RWPE2 (cell line): ENCODE results near the gene USP44.

Source experiments
- ATAC-seq: fragments of 200-7000 bp; cut with Tn5 transposase; 3 replicates; pipeline ENCODE4 v1.9.1; 2021; ENCODE audit warnings: low read depth
- DNase-seq: peaks from one replicate; pipeline ENCODE4 v3.0.0-alpha.2; 2020; ENCODE audit warnings: low spot score
- H3K27ac ChIP-seq: fragments of 450-650 bp; 2 replicates; pipeline ENCODE4 v1.5.1; 2017; ENCODE audit warnings: mild to moderate bottlenecking; ENCODE audit not compliant: poor library complexity, severe bottlenecking
- H3K27me3 ChIP-seq: fragments of 250-450 bp; sonication (Bioruptor Pico); 2 replicates; pipeline ENCODE4 v1.5.1; 2021; ENCODE audit warnings: mild to moderate bottlenecking, moderate library complexity; ENCODE audit not compliant: insufficient read depth, poor library complexity, severe bottlenecking
- H3K36me3 ChIP-seq: fragments of 250-450 bp; sonication (Bioruptor Pico); 2 replicates; pipeline ENCODE4 v1.5.1; 2020; ENCODE audit warnings: low read depth, mild to moderate bottlenecking, moderate library complexity
- H3K4me1 ChIP-seq: fragments of 250-450 bp; sonication (Bioruptor Pico); 2 replicates; pipeline ENCODE4 v1.5.1; 2021; ENCODE audit warnings: mild to moderate bottlenecking, moderate library complexity; ENCODE audit not compliant: insufficient read depth, poor library complexity, severe bottlenecking
- H3K4me3 ChIP-seq: fragments of 250-450 bp; sonication (Bioruptor Pico); 2 replicates; pipeline ENCODE4 v1.5.1; 2021; ENCODE audit warnings: mild to moderate bottlenecking, moderate library complexity; ENCODE audit not compliant: severe bottlenecking
- H3K9me3 ChIP-seq: fragments of 250-450 bp; sonication (Bioruptor Pico); 2 replicates; pipeline ENCODE4 v1.5.1; 2021; ENCODE audit warnings: mild to moderate bottlenecking, moderate library complexity; ENCODE audit not compliant: severe bottlenecking
- TF ChIP-seq, protein P1 (sequence below): fragments of 450-650 bp; IDR thresholded peaks from one replicate; pipeline ENCODE4 v1.5.1; 2017; ENCODE audit warnings: mild to moderate bottlenecking, moderate library complexity; ENCODE audit not compliant: poor library complexity, severe bottlenecking

Gene USP44

DNA sequence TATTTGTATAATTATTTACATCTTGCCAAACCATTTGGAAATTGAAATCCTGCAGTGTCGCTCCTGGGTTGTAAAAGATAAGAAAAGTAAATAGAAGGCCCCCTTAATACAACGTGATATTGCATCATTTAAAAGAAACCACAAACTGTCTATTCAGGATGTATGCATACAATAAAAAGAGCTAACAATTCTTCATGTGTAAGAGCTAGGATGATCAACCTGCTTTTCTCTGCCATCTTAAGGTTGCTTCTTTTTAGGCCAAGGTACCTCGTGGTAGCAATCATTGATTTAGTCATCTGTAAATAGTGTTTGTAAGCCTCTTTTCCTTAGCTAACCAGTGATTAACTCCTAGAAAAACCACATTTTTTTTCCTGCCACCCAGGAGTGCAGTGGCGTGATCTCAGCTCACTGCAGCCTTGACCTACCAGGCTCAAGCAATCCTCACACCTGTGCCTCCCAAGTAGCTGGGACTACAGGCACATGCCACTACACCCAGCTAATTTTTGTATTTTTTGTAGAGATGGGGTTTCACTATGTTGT, 3.3 kb upstream of the USP44 start:
- Histone ChIP-seq H3K27me3 (no peaks in the 10 kb centered on the region), H3K4me1 (no peaks in the 10 kb centered on the region), H3K27ac (no peak overlapping the region), H3K36me3 (no peaks in the 10 kb centered on the region), H3K4me3 (no peak overlapping the region), H3K9me3 (peaks cover under 1% of the 10 kb centered on the region)
- ATAC-seq (no peak), DNase-seq (no peak)
- TF ChIP-seq, protein P1, sequence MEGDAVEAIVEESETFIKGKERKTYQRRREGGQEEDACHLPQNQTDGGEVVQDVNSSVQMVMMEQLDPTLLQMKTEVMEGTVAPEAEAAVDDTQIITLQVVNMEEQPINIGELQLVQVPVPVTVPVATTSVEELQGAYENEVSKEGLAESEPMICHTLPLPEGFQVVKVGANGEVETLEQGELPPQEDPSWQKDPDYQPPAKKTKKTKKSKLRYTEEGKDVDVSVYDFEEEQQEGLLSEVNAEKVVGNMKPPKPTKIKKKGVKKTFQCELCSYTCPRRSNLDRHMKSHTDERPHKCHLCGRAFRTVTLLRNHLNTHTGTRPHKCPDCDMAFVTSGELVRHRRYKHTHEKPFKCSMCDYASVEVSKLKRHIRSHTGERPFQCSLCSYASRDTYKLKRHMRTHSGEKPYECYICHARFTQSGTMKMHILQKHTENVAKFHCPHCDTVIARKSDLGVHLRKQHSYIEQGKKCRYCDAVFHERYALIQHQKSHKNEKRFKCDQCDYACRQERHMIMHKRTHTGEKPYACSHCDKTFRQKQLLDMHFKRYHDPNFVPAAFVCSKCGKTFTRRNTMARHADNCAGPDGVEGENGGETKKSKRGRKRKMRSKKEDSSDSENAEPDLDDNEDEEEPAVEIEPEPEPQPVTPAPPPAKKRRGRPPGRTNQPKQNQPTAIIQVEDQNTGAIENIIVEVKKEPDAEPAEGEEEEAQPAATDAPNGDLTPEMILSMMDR = no peak

DNA sequence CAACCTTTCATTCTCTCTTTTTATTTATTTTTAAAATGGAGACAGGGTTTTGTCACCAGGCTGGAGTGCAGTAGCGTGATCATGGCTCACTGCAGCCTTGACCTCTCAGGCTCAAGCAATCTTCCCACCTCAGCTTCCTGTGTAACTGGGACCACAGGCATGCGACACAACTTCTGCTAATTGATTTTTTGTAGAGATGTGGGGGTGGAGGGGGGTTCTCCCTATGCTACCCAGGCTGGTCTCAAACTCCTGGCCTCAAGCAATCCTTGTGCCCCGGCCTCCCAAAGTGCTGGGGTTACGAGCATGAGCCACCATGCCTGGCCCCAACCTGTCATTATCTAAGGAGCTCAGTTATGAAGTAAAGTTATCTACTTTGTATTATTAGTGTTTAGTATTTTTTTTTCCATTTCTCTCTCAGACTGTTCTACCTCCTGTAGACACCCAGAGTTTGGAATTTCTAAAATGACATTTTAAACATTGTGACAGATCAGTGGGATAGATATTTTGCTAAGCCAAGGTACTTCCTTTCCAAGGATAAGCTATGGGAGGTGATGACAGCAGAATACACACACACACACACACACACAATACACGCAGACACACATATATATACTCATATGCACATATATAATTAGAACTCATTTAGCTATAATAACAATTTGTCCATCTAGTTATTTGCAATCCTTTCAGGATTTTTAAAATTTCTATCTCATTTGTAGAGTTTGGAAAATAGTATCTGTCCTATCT, 2.1 kb upstream of the USP44 start:
- no peak for ATAC-seq
- H3K36me3 ChIP-seq = no peaks in the 10 kb centered on the region

DNA sequence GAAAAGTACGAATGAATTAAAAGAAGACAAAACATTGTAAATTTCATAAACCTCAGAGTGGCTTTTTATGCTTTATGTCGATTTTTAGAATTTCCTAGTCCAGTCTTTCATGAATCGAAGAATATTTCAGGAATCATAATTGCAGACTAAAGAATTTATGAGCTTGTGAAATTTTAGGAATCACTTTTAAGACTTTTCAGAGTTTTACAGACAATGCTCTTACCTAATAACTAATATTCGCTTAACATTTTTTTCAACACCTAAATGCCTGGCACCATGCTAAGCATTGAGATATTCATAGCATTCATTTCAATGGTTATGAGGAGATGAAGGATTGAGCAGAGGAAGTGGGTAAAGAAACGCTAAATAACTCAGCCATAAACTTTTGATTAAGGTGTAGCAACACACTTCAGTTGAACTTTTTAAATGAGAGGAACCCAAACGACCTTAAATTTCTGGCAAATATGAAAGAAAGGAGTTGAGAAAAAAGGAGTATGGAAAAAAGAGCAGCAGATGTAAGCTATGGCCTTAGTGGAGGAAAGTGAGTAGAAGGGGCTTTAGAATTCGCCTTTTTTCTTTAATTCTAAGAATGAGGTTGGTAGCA, 739 bp upstream of the USP44 start:
- Histone ChIP-seq H3K36me3 (no peaks in the 10 kb centered on the region), H3K9me3 (peaks cover 8% of the 10 kb centered on the region), H3K4me1 (no peaks in the 10 kb centered on the region), H3K4me3 (no peak overlapping the region), H3K27me3 (peaks cover 9% of the 10 kb centered on the region), H3K27ac (no peak overlapping the region)
- DNase-seq = no peak
- no peak for ATAC-seq
- TF ChIP-seq, protein P1 = no peak

More for the DNA sequence above, 2.1 kb upstream of the USP44 start:
- H3K27me3 ChIP-seq = no peaks in the 10 kb centered on the region
- H3K9me3 ChIP-seq = peaks cover 8% of the 10 kb centered on the region
- H3K4me1 ChIP-seq = no peaks in the 10 kb centered on the region
- no peak overlapping the region for H3K27ac ChIP-seq
- H3K4me3 ChIP-seq = no peak overlapping the region
- no peak for DNase-seq
- TF ChIP-seq, protein P1 = no peak

DNA sequence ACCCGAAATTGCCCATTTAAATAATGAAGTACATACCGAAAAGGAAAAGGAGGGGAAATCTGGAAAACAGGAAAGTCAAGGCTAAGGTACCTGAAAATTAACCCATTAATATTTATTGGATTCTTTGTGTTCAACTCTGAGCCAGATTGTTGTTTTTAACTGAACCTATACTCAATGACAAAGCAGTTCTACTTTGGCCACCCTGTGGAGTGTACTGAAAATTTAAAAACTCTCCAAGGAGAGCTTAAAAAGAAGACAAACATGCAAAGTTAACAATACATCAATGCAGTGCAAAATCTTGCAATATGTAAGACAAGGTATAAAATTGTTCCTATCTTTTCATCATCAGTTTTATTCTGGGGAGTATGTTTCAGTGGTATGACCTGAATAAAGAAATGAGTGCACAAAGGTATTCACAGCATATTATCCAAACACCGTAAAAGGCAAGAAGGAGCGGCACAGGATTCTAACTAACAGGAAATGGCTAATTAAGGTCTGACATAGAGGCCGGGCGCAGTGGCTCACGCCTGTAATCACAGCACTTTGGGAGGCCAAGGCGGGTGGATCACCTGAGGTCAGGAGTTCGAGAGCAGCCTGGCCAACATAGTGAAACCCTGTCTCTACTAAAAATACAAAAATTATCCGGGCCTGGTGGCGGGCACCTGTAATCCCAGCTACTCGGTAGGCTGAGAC, 1.7 kb downstream of the USP44 start:
- no peak for DNase-seq
- TF ChIP-seq, protein P1 = no peak
- Histone ChIP-seq H3K9me3 (peaks cover 8% of the 10 kb centered on the region), H3K27me3 (peaks cover 12% of the 10 kb centered on the region), H3K4me1 (no peaks in the 10 kb centered on the region), H3K27ac (no peak overlapping the region), H3K4me3 (no peak overlapping the region), H3K36me3 (no peaks in the 10 kb centered on the region)
- no peak for ATAC-seq
